Trophoblast cell (in vitro differentiated cells and primary cell): ENCODE results near the gene CFC1.
"Not testable (repeated sequence)": the region's sequence is repeated elsewhere in the genome, so short reads cannot be mapped to it uniquely, and the experiment has no call there.

Experiments
- DNase-seq, 2 donors: peaks; one replicate each; pipeline ENCODE4 v3.0.0-alpha.2; 2016
- H2AFZ ChIP-seq: 2 replicates; pipeline ENCODE4 v1.6.1; 2013; ENCODE audit warnings: low read length, moderate library complexity, mild to moderate bottlenecking; ENCODE audit not compliant: insufficient read depth, poor library complexity
- H2AK5ac ChIP-seq: 2 replicates; pipeline ENCODE4 v1.6.1; 2013; ENCODE audit warnings: mild to moderate bottlenecking, low read length
- H2BK120ac ChIP-seq: 2 replicates; pipeline ENCODE4 v1.6.1; 2013; ENCODE audit warnings: low read length, mild to moderate bottlenecking, moderate library complexity; ENCODE audit not compliant: insufficient read depth, poor library complexity
- H2BK12ac ChIP-seq: 2 replicates; pipeline ENCODE4 v1.6.1; 2013; ENCODE audit warnings: mild to moderate bottlenecking, low read length, moderate library complexity
- H2BK5ac ChIP-seq: 2 replicates; pipeline ENCODE4 v1.6.1; 2013; ENCODE audit warnings: low read length, low read depth, moderate library complexity, mild to moderate bottlenecking; ENCODE audit not compliant: poor library complexity
- H3K14ac ChIP-seq: 2 replicates; pipeline ENCODE4 v1.6.1; 2013; ENCODE audit warnings: mild to moderate bottlenecking, low read length
- H3K18ac ChIP-seq: 2 replicates; pipeline ENCODE4 v1.6.1; 2013; ENCODE audit warnings: mild to moderate bottlenecking, low read length
- H3K23ac ChIP-seq: 2 replicates; pipeline ENCODE4 v1.6.1; 2013; ENCODE audit warnings: low read length
- H3K27ac ChIP-seq: 2 replicates; pipeline ENCODE4 v1.5.1; 2013; ENCODE audit warnings: low read depth, mild to moderate bottlenecking, inconsistent platforms, low read length, moderate library complexity
- H3K27me3 ChIP-seq: 2 replicates; pipeline ENCODE4 v1.6.1; 2013; ENCODE audit warnings: inconsistent platforms, mild to moderate bottlenecking, low read length, moderate library complexity; ENCODE audit not compliant: insufficient read depth
- H3K36me3 ChIP-seq, 2 experiments: 1 replicate in 1 of 2; 2 replicates in 1 of 2; pipeline ENCODE4 v1.6.1; 2013; ENCODE audit warnings: low read length in 2 of 2, mild to moderate bottlenecking in 2 of 2, moderate library complexity in 1 of 2; ENCODE audit not compliant: insufficient read depth in 2 of 2, control insufficient read depth in 1 of 2
- H3K4ac ChIP-seq: 2 replicates; pipeline ENCODE4 v1.6.1; 2013; ENCODE audit warnings: low read depth, mild to moderate bottlenecking, low read length, moderate library complexity
- H3K4me1 ChIP-seq, 2 experiments: 1 replicate in 1 of 2; 2 replicates in 1 of 2; pipeline ENCODE4 v1.6.1; 2013; ENCODE audit warnings: low read length in 2 of 2, mild to moderate bottlenecking in 2 of 2, moderate library complexity in 1 of 2; ENCODE audit not compliant: insufficient read depth in 2 of 2, control insufficient read depth in 1 of 2
- H3K4me2 ChIP-seq: 2 replicates; pipeline ENCODE4 v1.6.1; 2013; ENCODE audit warnings: inconsistent platforms, mild to moderate bottlenecking, low read length, moderate library complexity
- H3K4me3 ChIP-seq: 2 replicates; pipeline ENCODE4 v1.5.1; 2013; ENCODE audit warnings: mild to moderate bottlenecking, low read depth, low read length, inconsistent platforms
- H3K79me1 ChIP-seq: one replicate; pipeline ENCODE4 v1.6.1; 2013; ENCODE audit warnings: low read length
- H3K79me2 ChIP-seq: 2 replicates; pipeline ENCODE4 v1.6.1; 2013; ENCODE audit warnings: low read length, mild to moderate bottlenecking; ENCODE audit not compliant: control insufficient read depth, insufficient read depth, poor library complexity
- H3K9ac ChIP-seq: 2 replicates; pipeline ENCODE4 v1.6.1; 2013; ENCODE audit warnings: mild to moderate bottlenecking, low read length
- H3K9me3 ChIP-seq: 2 replicates; pipeline ENCODE4 v1.6.1; 2013; ENCODE audit warnings: low read depth, mild to moderate bottlenecking, control low read depth, inconsistent platforms, low read length; ENCODE audit not compliant: insufficient read depth
- H4K12ac ChIP-seq: 2 replicates; pipeline ENCODE4 v1.6.1; 2013; ENCODE audit warnings: low read depth, mild to moderate bottlenecking, low read length, moderate library complexity
- H4K8ac ChIP-seq: 2 replicates; pipeline ENCODE4 v1.6.1; 2013; ENCODE audit warnings: low read depth, mild to moderate bottlenecking, low read length, moderate library complexity
- H4K91ac ChIP-seq: one replicate; pipeline ENCODE4 v1.6.1; 2013; ENCODE audit warnings: low read depth, mild to moderate bottlenecking, low read length, moderate library complexity
- WGBS: extraction: QIAGEN DNeasy Blood & Tissue Kit; methylation state at CpG from one replicate; pipeline ENCODE4 v1.1.7; 2013; ENCODE audit warnings: missing lambda C conversion rate; ENCODE audit not compliant: insufficient read length, insufficient coverage; ENCODE audit errors: extremely low coverage; 5-methylcytosine and 5-hydroxymethylcytosine counted together

The CFC1 gene

GRCh38 chr2:130576209-130576784 lies 23.1 kb downstream of the CFC1 start:
- not testable (repeated sequence) for H3K4me3 ChIP-seq, H2AK5ac ChIP-seq, H3K9ac ChIP-seq, H4K91ac ChIP-seq, H2AFZ ChIP-seq, H3K79me1 ChIP-seq, H3K4ac ChIP-seq, H2BK120ac ChIP-seq, H3K36me3 ChIP-seq, H3K14ac ChIP-seq, H3K4me2 ChIP-seq, H3K9me3 ChIP-seq, H3K27me3 ChIP-seq, H2BK5ac ChIP-seq, H4K8ac ChIP-seq, H4K12ac ChIP-seq, DNase-seq, H3K27ac ChIP-seq, H3K23ac ChIP-seq, H2BK12ac ChIP-seq, H3K18ac ChIP-seq, H3K79me2 ChIP-seq, H3K4me1 ChIP-seq
- WGBS: no CpG with 5 or more reads among the region's 8 CpGs

GRCh38 chr2:130574230-130574629 lies 25.1 kb downstream of the CFC1 start:
- not testable (repeated sequence) for H3K18ac ChIP-seq, H3K79me1 ChIP-seq, H3K79me2 ChIP-seq, H2BK5ac ChIP-seq, H2BK12ac ChIP-seq, H3K4me3 ChIP-seq, H2AFZ ChIP-seq, H3K23ac ChIP-seq, H2AK5ac ChIP-seq, H3K9me3 ChIP-seq, H3K14ac ChIP-seq, H3K4me2 ChIP-seq, H4K8ac ChIP-seq, H3K27ac ChIP-seq, H3K27me3 ChIP-seq, H4K91ac ChIP-seq, DNase-seq, H4K12ac ChIP-seq, H3K4me1 ChIP-seq, H3K36me3 ChIP-seq, H3K4ac ChIP-seq, H3K9ac ChIP-seq, H2BK120ac ChIP-seq
- WGBS: no CpG with 5 or more reads among the region's 13 CpGs

- not testable (repeated sequence) for H3K9ac ChIP-seq, H3K36me3 ChIP-seq, H2BK5ac ChIP-seq, H4K12ac ChIP-seq, H2BK12ac ChIP-seq, H3K23ac ChIP-seq, H2BK120ac ChIP-seq, H3K9me3 ChIP-seq, H2AFZ ChIP-seq, H4K91ac ChIP-seq, H4K8ac ChIP-seq, H3K27ac ChIP-seq, H3K4me3 ChIP-seq, H3K27me3 ChIP-seq, H3K4me2 ChIP-seq, H3K79me2 ChIP-seq, H3K18ac ChIP-seq, H3K4me1 ChIP-seq, H3K14ac ChIP-seq, H2AK5ac ChIP-seq, H3K4ac ChIP-seq, H3K79me1 ChIP-seq, DNase-seq
- WGBS: no CpG with 5 or more reads among the region's 3 CpGs
Measured at GRCh38 chr2:130571929-130572328, 27.4 kb downstream of the CFC1 start.

GRCh38 chr2:130566165-130566564 lies 33.2 kb downstream of the CFC1 start:
- H4K12ac ChIP-seq, H2AFZ ChIP-seq, H3K18ac ChIP-seq, H3K27me3 ChIP-seq, H2BK5ac ChIP-seq, H3K4ac ChIP-seq, H4K8ac ChIP-seq, H3K9ac ChIP-seq, H3K79me2 ChIP-seq, H3K4me3 ChIP-seq, H3K27ac ChIP-seq, H2AK5ac ChIP-seq, H3K14ac ChIP-seq, H3K4me2 ChIP-seq, H3K36me3 ChIP-seq, H2BK12ac ChIP-seq, H3K4me1 ChIP-seq, H3K23ac ChIP-seq, H4K91ac ChIP-seq, DNase-seq, H3K9me3 ChIP-seq, H3K79me1 ChIP-seq, H2BK120ac ChIP-seq: not testable (repeated sequence)
- WGBS: no CpG with 5 or more reads among the region's 4 CpGs
